Measurements from ENCODE around the gene SAGE1.

SAGE1 gene

DNA sequence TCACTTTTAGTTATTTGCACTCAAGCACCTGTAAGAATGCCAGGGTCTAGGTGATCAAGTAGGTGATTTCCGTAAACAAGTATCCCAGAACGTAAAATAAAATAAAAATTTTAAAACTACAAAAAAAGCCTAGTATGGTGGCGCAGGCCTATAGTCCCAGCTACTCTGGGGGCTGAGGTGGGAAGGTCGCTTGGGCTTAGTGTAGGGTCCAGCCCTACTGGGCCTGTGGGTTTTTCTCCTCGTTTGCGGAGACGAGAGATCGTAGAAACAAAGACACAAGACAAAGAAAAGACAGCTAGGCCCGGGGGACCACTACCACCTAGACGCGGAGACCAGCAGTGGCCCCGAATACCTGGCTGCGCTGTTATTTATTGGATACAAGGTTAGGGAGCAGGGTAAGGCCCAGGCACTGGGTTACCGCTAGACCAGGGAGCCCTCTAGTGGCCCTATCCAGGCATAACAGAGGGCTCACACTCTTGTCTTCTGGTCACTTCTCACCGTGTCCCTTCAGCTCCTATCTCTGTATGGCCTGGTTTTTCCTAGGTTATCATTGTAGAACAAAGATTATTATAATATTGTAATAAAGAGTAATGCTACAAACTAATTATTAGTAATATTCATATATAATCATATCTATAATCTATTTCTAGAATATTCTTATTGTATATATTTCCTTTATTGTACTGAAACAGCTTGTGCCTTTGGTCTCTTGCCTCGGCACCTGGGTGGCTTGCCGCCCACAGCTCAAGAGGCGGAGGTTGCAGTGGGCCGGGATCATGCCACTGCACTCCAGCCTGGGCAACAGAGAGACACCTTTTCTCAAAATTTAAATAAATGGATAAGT, 38.4 kb downstream of the SAGE1 start:
- H3K27me3 Mint-ChIP-seq: no peaks in the 10 kb centered on the region
- no peaks in the 10 kb centered on the region for H3K9me3 Mint-ChIP-seq
- ATAC-seq (replicated peaks; ENCODE audit: extremely low read depth, poor library complexity, severe bottlenecking) (no peak), DNase-seq (ENCODE audit: low spot score in 2 of 2) (peak in 1 of 2 donors; percentile 8)
- H3K27ac Mint-ChIP-seq (ENCODE audit: low read depth): no peak overlapping the region
- no peak overlapping the region for H3K4me3 Mint-ChIP-seq
- no peaks in the 10 kb centered on the region for H3K36me3 Mint-ChIP-seq (ENCODE audit: insufficient read depth)
- no peaks in the 10 kb centered on the region for H3K4me1 Mint-ChIP-seq

DNA sequence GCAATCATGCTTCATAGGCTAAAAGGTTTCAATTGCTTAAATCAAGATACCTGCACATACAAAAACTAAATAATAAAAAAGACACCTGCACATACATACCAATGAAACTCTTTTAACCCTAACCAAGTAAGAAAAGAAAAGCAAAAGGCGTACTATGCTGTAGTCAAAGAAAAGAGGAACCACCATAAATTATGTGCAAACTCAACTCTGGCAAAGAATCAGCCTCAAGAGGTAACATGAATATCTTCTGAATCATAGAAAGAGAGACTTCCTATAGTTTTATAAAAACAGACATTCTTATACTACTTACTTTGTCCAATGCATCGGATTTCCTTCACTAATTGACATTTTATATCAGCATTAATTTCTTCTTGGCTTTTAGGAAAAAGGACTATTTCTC, 51.0 kb downstream of the SAGE1 start:
- ATAC-seq (replicated peaks; ENCODE audit: extremely low read depth, poor library complexity, severe bottlenecking) (no peak), DNase-seq (ENCODE audit: low spot score in 2 of 2) (no peak)
- no peak overlapping the region for H3K27ac Mint-ChIP-seq (ENCODE audit: low read depth)
- H3K27me3 Mint-ChIP-seq: no peaks in the 10 kb centered on the region
- H3K9me3 Mint-ChIP-seq: no peaks in the 10 kb centered on the region
- H3K36me3 Mint-ChIP-seq (ENCODE audit: insufficient read depth): no peaks in the 10 kb centered on the region
- no peak overlapping the region for H3K4me3 Mint-ChIP-seq
- no peaks in the 10 kb centered on the region for H3K4me1 Mint-ChIP-seq

DNA sequence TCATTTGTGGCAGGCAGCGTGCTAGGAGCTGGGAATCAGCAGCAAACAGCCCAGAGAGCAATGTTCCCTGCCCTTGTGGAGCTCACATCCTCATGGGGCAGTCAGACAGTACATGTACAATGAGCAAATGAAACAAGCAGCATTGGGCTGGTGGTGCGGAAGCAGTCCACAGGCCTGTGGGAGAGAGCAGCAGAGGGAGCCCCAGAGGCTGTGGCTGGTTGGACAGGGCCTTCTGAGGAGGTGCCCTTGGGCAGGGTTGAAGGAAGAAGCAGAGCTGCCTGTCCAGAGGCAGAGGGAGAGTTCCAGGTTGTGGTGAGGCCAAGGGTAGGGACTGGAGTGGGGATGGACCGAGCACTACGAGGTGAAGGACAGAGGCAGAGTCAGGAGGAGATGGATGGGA, 57.8 kb downstream of the SAGE1 start:
- no peaks in the 10 kb centered on the region for H3K27me3 Mint-ChIP-seq
- no peaks in the 10 kb centered on the region for H3K9me3 Mint-ChIP-seq
- H3K4me3 Mint-ChIP-seq: no peak overlapping the region
- no peak for ATAC-seq (replicated peaks; ENCODE audit: extremely low read depth, poor library complexity, severe bottlenecking)
- H3K4me1 Mint-ChIP-seq: no peaks in the 10 kb centered on the region
- H3K27ac Mint-ChIP-seq (ENCODE audit: low read depth): no peak overlapping the region
- peaks cover 3% of the 10 kb centered on the region for H3K36me3 Mint-ChIP-seq (ENCODE audit: insufficient read depth)
- no peak for DNase-seq (ENCODE audit: low spot score in 2 of 2)

Data from central memory CD8-positive, alpha-beta T cell (primary cell).